ENCODE results near the gene SMURF2.

GRCh38 chr17:64503341-64503740, 158.8 kb downstream of the SMURF2 start:
- TF ChIP-seq RAD21 (IDR thresholded peaks at IDR 0.05; ENCODE audit: low read depth), result no peak
- TF ChIP-seq JUND (IDR thresholded peaks at IDR 0.05), result no peak
- no peak for TF ChIP-seq REST (IDR thresholded peaks at IDR 0.05; ENCODE audit: low read depth)
- no peak for TF ChIP-seq CTCF (IDR thresholded peaks at IDR 0.05 in 2 of 3, conservative IDR thresholded peaks at IDR 0.05 in 1 of 3; ENCODE audit: borderline replicate concordance in 1 of 3, insufficient read depth in 1 of 3, low read depth in 2 of 3, low read length in 2 of 3)
- TF ChIP-seq POLR2A (IDR thresholded peaks at IDR 0.05; ENCODE audit: borderline replicate concordance, extremely low read depth, insufficient read depth, insufficient read length), result no peak
- TF ChIP-seq TCF7L2 (IDR thresholded peaks at IDR 0.05; ENCODE audit: borderline replicate concordance, extremely low read depth, insufficient read depth, insufficient read length), result no peak
- TF ChIP-seq POLR2AphosphoS5 (IDR thresholded peaks at IDR 0.05; ENCODE audit: low read depth, low read length), result no peak; the same call in 1 of the 2 replicates
- no peak for TF ChIP-seq CEBPB (IDR thresholded peaks at IDR 0.05; ENCODE audit: low read depth)
- no peak for TF ChIP-seq SRF (IDR thresholded peaks at IDR 0.05; ENCODE audit: low read depth)
- no peak for TF ChIP-seq MAX (IDR thresholded peaks at IDR 0.05)

All from HCT116 (cell line).